Activated CD4-positive, alpha-beta T cell treated with anti-CD3 and anti-CD28 coated beads for 24 hours (primary cell): ENCODE results near the gene BRI3.
"Not testable (repeated sequence)": the region's sequence is repeated elsewhere in the genome, so short reads cannot be mapped to it uniquely, and the experiment has no call there.

ENCODE experiments used
- DNase-seq, 2 donors: peaks; one replicate each; pipeline ENCODE4 v3.0.0-alpha.2; 2020; ENCODE audit warnings: low read depth in 2 of 2

Gene BRI3

GRCh38 chr7:98312201-98312600 is 30.7 kb downstream of the BRI3 start:
- DNase-seq, result no peak

- no peak for DNase-seq
Measured at GRCh38 chr7:98314469-98314868, 33.0 kb downstream of the BRI3 start.

GRCh38 chr7:98315318-98315993 is 34.0 kb downstream of the BRI3 start:
- no peak for DNase-seq

- not testable (repeated sequence) for DNase-seq
Measured at GRCh38 chr7:98315994-98316527, 34.6 kb downstream of the BRI3 start.

GRCh38 chr7:98317366-98318040 is 36.0 kb downstream of the BRI3 start:
- no peak for DNase-seq

GRCh38 chr7:98319176-98319575 is 37.7 kb downstream of the BRI3 start:
- DNase-seq, result no peak

GRCh38 chr7:98321301-98321700 is 39.8 kb downstream of the BRI3 start:
- DNase-seq, result no peak

- DNase-seq, result no peak
Measured at GRCh38 chr7:98322331-98323270, 41.1 kb downstream of the BRI3 start.

- DNase-seq, result no peak
Measured at GRCh38 chr7:98323597-98324322, 42.3 kb downstream of the BRI3 start.

GRCh38 chr7:98324782-98325181 is 43.3 kb downstream of the BRI3 start:
- no peak for DNase-seq

GRCh38 chr7:98329100-98329790 is 47.8 kb downstream of the BRI3 start:
- DNase-seq, result no peak

- no peak for DNase-seq
Measured at GRCh38 chr7:98329791-98330373, 48.4 kb downstream of the BRI3 start.

GRCh38 chr7:98330926-98331529 is 49.5 kb downstream of the BRI3 start:
- DNase-seq, result no peak

- no peak for DNase-seq
Measured at GRCh38 chr7:98334081-98334480, 52.6 kb downstream of the BRI3 start.

GRCh38 chr7:98335411-98335977 is 54.0 kb downstream of the BRI3 start:
- no peak for DNase-seq

- DNase-seq, result no peak
Measured at GRCh38 chr7:98338441-98338840, 57.0 kb downstream of the BRI3 start.

- no peak for DNase-seq
Measured at GRCh38 chr7:98339043-98339442, 57.6 kb downstream of the BRI3 start.

- no peak for DNase-seq
Measured at GRCh38 chr7:98341106-98341505, 59.6 kb downstream of the BRI3 start.
